ENCODE data around the gene FGGY.
"Not testable (repeated sequence)": the region's sequence is repeated elsewhere in the genome, so short reads cannot be mapped to it uniquely, and the experiment has no call there.

FGGY gene

GRCh38 chr1:59733443-59734141, 436.7 kb downstream of the FGGY start:
- no peak for DNase-seq (ENCODE audit: low read depth)
- H3K4me3 ChIP-seq (ENCODE audit: low read length): no peak overlapping the region
- TF ChIP-seq CTCF (conservative IDR thresholded peaks at IDR 0.05; ENCODE audit: low read depth, low read length): no peak

GRCh38 chr1:59735927-59736326, 439.0 kb downstream of the FGGY start:
- not testable (repeated sequence) for DNase-seq (ENCODE audit: low read depth); H3K4me3 ChIP-seq (ENCODE audit: low read length)

GRCh38 chr1:59736744-59737143, 439.9 kb downstream of the FGGY start:
- DNase-seq (ENCODE audit: low read depth): no peak
- H3K4me3 ChIP-seq (ENCODE audit: low read length): no peak overlapping the region
- no peak for TF ChIP-seq CTCF (conservative IDR thresholded peaks at IDR 0.05; ENCODE audit: low read depth, low read length)

GRCh38 chr1:59737638-59738037, 440.7 kb downstream of the FGGY start:
- TF ChIP-seq CTCF (conservative IDR thresholded peaks at IDR 0.05; ENCODE audit: low read depth, low read length): no peak
- H3K4me3 ChIP-seq (ENCODE audit: low read length): no peak overlapping the region
- no peak for DNase-seq (ENCODE audit: low read depth)

GRCh38 chr1:59738152-59738551, 441.3 kb downstream of the FGGY start:
- no peak for TF ChIP-seq CTCF (conservative IDR thresholded peaks at IDR 0.05; ENCODE audit: low read depth, low read length)
- no peak for DNase-seq (ENCODE audit: low read depth)
- no peak overlapping the region for H3K4me3 ChIP-seq (ENCODE audit: low read length)

GRCh38 chr1:59738591-59739015, 441.7 kb downstream of the FGGY start:
- TF ChIP-seq CTCF (conservative IDR thresholded peaks at IDR 0.05; ENCODE audit: low read depth, low read length): no peak
- DNase-seq (ENCODE audit: low read depth): peak; percentile 86

GRCh38 chr1:59739111-59739510, 442.2 kb downstream of the FGGY start:
- no peak for TF ChIP-seq CTCF (conservative IDR thresholded peaks at IDR 0.05; ENCODE audit: low read depth, low read length)
- H3K4me3 ChIP-seq (ENCODE audit: low read length): no peak overlapping the region
- DNase-seq (ENCODE audit: low read depth): no peak

More at GRCh38 chr1:59738591-59739015, 441.7 kb downstream of the FGGY start:
- no peak overlapping the region for H3K4me3 ChIP-seq (ENCODE audit: low read length)

Measured in retinal pigment epithelial cell (primary cell).